ENCODE data around the gene EFHC1.

The EFHC1 gene

GRCh38 chr6:52538901-52539354 is 118.8 kb downstream of the EFHC1 start:
- no peak overlapping the region for H3K4me3 ChIP-seq (ENCODE audit: low read depth, low read length)
- DNase-seq (ENCODE audit: low read depth, low spot score), result no peak
- POLR2A ChIA-PET, result interaction anchor here (0.8 to 4.5 kb wide), 17 partner anchors 10 to 126 kb away, joined by 3 to 26 read pairs (median 5); partner anchors contain the start of genes EFHC1 and TRAM2
- no peak for TF ChIP-seq CTCF (IDR thresholded peaks at IDR 0.05; ENCODE audit: insufficient read depth, low read length, missing control alignments)
- CTCF ChIA-PET, result interaction anchor here (0.8 to 6.1 kb wide), 6 partner anchors 13 to 122 kb away, joined by 3 to 31 read pairs (median 6); no protein-coding TSS in a partner anchor

GRCh38 chr6:52539607-52540006 is 119.5 kb downstream of the EFHC1 start:
- POLR2A ChIA-PET, result interaction anchor here (0.8 to 4.5 kb wide), 17 partner anchors 10 to 125 kb away, joined by 3 to 26 read pairs (median 5); partner anchors contain the start of genes EFHC1 and TRAM2
- no peak overlapping the region; the same call in 1 of the 2 replicates for H3K4me3 ChIP-seq (ENCODE audit: low read depth, low read length)
- TF ChIP-seq CTCF (IDR thresholded peaks at IDR 0.05; ENCODE audit: insufficient read depth, low read length, missing control alignments), result no peak
- CTCF ChIA-PET, result interaction anchor here (0.8 to 6.1 kb wide), 7 partner anchors 10 to 122 kb away, joined by 3 to 31 read pairs (median 7); no protein-coding TSS in a partner anchor
- no peak for DNase-seq (ENCODE audit: low read depth, low spot score)

GRCh38 chr6:52540286-52540902 is 120.3 kb downstream of the EFHC1 start:
- POLR2A ChIA-PET, result interaction anchor here (0.7 to 4.5 kb wide), 13 partner anchors 9 to 121 kb away, joined by 3 to 26 read pairs (median 5); partner anchors contain the start of gene EFHC1
- TF ChIP-seq CTCF (IDR thresholded peaks at IDR 0.05; ENCODE audit: insufficient read depth, low read length, missing control alignments), result no peak
- no peak overlapping the region for H3K4me3 ChIP-seq (ENCODE audit: low read depth, low read length)
- CTCF ChIA-PET, result interaction anchor here (1.1 to 5.6 kb wide), 8 partner anchors 9 to 124 kb away, joined by 3 to 18 read pairs (median 4); no protein-coding TSS in a partner anchor
- no peak for DNase-seq (ENCODE audit: low read depth, low spot score)

- ChIA-PET CTCF (interaction anchor here (0.6 to 5.3 kb wide), 7 partner anchors 10 to 125 kb away, joined by 3 to 28 read pairs (median 4); partner anchors contain the start of gene TRAM2), POLR2A (interaction anchor here (1.0 to 4.5 kb wide), 2 partner anchors 8 to 32 kb away, joined by 3 to 26 read pairs; no protein-coding TSS in a partner anchor)
- no peak for TF ChIP-seq CTCF (IDR thresholded peaks at IDR 0.05; ENCODE audit: insufficient read depth, low read length, missing control alignments)
- H3K4me3 ChIP-seq (ENCODE audit: low read depth, low read length), result no peak overlapping the region
- no peak for DNase-seq (ENCODE audit: low read depth, low spot score)
Observed at GRCh38 chr6:52541135-52541534, 121.0 kb downstream of the EFHC1 start.

GRCh38 chr6:52543262-52543661 is 123.1 kb downstream of the EFHC1 start:
- no peak for DNase-seq (ENCODE audit: low read depth, low spot score)
- ChIA-PET POLR2A (interaction anchor here (0.6 kb wide), 1 partner anchor 499 kb away, joined by 3 read pairs; no protein-coding TSS in a partner anchor), CTCF (interaction anchor here (0.7 to 5.3 kb wide), 6 partner anchors 8 to 126 kb away, joined by 3 to 28 read pairs (median 4); partner anchors contain the start of gene TRAM2)
- no peak for TF ChIP-seq CTCF (IDR thresholded peaks at IDR 0.05; ENCODE audit: insufficient read depth, low read length, missing control alignments)
- H3K4me3 ChIP-seq (ENCODE audit: low read depth, low read length), result no peak overlapping the region

Measured in AG04449 (cell line).